ENCODE results near the gene MX2. TPM values are rescaled to one million over a fixed set of nuclear protein-coding genes. Genes with fewer than 3 reads are reported as not detected.

Gene MX2
- total RNA-seq, 4 donors from 2014 or later = 6.7 to 17.5 (median 9.5) TPM

DNA sequence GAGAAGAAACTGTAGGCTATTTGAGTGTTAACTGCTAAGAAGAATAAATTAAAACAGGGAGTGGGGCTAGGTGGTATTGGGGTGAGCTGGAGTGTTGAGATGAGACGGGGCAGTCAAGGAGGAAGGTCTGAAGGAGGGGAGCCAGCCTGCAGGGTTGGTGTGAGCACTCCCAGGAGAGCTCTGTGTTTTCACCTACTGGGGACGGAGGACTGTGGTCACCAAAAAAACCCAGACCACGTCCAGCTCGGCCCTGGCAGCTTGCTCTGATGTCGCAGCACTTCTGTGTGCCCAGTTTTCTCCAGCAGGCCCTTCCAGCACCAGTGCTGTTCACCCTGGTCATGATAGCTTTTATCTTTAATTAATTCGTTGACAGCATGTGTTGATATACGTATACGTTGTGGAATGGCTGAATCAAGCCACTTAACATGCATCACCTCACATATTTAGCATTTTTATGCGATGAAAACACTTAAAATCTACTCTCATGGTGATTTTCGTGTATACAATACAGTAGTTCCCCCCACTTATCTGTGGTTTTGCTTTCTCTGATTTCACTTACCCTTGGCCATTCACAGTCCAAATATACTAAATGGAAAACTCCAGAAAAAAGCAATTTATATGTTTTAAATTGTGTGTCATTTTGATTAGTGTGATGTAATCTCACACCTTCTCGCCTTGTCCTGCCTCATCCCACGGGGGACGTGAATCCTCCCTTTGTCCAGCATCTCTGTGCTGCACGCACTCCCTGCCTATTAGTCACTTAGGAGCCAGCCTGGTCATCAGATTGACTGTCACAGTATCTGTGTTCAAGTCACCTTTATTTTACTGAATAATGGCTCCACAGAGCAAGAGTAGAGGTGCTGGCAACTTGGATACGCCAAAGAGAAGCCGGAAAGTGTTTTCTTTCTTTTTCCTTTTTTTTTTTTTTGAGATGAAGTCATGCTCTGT is 32.9 kb upstream of the MX2 start:
- 75 to 82% methylated on average over 16 of the region's 16 CpGs for WGBS, 2 donors
- Histone ChIP-seq H3K27me3 (no peaks in the 10 kb centered on the region), H3K9me3 (peaks cover 0 to 7% (median under 1%) of the 10 kb centered on the region in 4 donors), H3K4me3 (no peak overlapping the region), H3K27ac (no peak overlapping the region), H3K36me3 (no peaks in the 10 kb centered on the region), H3K4me1 (no peaks in the 10 kb centered on the region)
- no peak for DNase-seq (ENCODE audit: low spot score in 2 of 2)
- no peak for TF ChIP-seq POLR2A (IDR thresholded peaks at IDR 0.05)
- TF ChIP-seq, protein P1, sequence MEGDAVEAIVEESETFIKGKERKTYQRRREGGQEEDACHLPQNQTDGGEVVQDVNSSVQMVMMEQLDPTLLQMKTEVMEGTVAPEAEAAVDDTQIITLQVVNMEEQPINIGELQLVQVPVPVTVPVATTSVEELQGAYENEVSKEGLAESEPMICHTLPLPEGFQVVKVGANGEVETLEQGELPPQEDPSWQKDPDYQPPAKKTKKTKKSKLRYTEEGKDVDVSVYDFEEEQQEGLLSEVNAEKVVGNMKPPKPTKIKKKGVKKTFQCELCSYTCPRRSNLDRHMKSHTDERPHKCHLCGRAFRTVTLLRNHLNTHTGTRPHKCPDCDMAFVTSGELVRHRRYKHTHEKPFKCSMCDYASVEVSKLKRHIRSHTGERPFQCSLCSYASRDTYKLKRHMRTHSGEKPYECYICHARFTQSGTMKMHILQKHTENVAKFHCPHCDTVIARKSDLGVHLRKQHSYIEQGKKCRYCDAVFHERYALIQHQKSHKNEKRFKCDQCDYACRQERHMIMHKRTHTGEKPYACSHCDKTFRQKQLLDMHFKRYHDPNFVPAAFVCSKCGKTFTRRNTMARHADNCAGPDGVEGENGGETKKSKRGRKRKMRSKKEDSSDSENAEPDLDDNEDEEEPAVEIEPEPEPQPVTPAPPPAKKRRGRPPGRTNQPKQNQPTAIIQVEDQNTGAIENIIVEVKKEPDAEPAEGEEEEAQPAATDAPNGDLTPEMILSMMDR (IDR thresholded peaks at IDR 0.05) = no peak
- no peak for TF ChIP-seq EP300 (IDR thresholded peaks at IDR 0.05)

DNA sequence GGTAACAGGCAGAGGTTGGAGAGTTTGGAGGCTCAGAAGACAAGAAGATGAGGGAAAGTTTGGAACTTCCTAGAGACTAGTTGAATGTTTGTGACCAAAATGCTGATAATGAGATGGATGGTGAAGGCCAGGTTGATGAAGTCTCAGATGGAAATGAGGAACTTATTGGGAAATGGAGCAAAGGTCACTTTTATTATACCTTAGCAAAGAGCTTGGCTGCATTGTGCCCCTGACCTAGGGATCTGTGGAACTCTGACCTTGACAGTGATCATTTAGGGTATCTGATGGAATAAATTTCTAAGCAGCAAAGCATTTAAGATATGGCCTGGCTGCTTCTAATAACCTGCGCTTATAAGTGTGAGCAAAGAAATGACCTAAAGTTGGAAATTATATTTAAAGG is 28.1 kb upstream of the MX2 start:
- WGBS, 2 donors = 96 to 97% methylated on average over 1 of the region's 1 CpG
- H3K9me3 ChIP-seq = peaks cover 0 to 17% (median 2%) of the 10 kb centered on the region in 4 donors
- TF ChIP-seq POLR2A (IDR thresholded peaks at IDR 0.05) (no peak), EP300 (IDR thresholded peaks at IDR 0.05) (no peak)
- TF ChIP-seq, protein P1 (IDR thresholded peaks at IDR 0.05) = no peak
- DNase-seq (ENCODE audit: low spot score in 2 of 2) = no peak
- H3K27ac ChIP-seq = no peak overlapping the region
- no peaks in the 10 kb centered on the region for H3K27me3 ChIP-seq
- H3K4me1 ChIP-seq = no peaks in the 10 kb centered on the region
- no peaks in the 10 kb centered on the region for H3K36me3 ChIP-seq
- H3K4me3 ChIP-seq = no peak overlapping the region

DNA sequence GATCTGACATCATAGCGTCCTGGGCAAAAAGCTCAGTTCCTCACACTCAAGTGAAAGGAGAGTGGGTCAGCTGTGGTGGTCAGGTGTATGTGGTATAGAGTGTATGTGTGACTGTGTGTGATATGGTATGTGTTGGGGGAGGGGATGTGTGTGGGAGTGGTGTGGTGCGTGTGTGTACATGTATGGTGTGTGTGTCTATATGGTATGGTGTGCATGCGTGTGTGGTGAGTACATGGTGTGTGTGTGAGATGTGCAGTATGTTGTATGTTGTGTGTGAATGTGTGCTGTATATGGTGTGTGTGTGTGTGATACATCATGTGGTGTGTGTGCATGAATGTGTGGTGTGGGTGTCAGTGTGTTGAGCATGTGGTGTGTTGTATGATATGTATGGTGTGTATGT is 24.3 kb upstream of the MX2 start:
- H3K27me3 ChIP-seq = no peaks in the 10 kb centered on the region
- TF ChIP-seq EP300 (IDR thresholded peaks at IDR 0.05) (no peak), POLR2A (IDR thresholded peaks at IDR 0.05) (no peak)
- TF ChIP-seq, protein P1 (IDR thresholded peaks at IDR 0.05) = no peak
- H3K4me3 ChIP-seq = no peak overlapping the region
- DNase-seq (ENCODE audit: low spot score in 2 of 2) = no peak
- H3K4me1 ChIP-seq = no peaks in the 10 kb centered on the region
- no peak overlapping the region for H3K27ac ChIP-seq
- peaks cover 0 to 17% (median 2%) of the 10 kb centered on the region in 4 donors for H3K9me3 ChIP-seq
- no peaks in the 10 kb centered on the region for H3K36me3 ChIP-seq
- WGBS, 2 donors = 95 to 97% methylated on average over 3 of the region's 3 CpGs

DNA sequence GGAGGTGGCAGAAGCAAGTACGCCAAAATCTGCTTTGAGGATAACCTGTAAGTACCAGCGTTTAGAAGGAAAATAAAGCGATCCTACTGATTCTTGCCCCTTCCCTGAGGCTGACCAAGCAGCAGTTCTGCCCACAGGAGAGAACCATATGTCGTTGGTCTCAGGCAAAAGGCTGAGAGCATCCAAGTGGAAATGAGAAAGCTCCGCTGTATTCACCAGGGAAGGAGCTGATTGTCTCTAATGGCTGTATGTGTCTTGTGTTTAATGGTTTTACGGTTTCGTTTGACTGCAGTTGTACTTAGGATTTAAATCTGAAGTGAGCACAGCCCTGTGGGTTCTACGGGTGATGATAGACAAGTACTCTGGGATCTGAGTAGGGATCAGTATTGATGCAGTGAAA is 23.4 kb upstream of the MX2 start:
- Histone ChIP-seq H3K4me1 (no peaks in the 10 kb centered on the region), H3K27me3 (no peaks in the 10 kb centered on the region), H3K36me3 (no peaks in the 10 kb centered on the region), H3K9me3 (peaks cover 0 to 14% (median 2%) of the 10 kb centered on the region in 4 donors), H3K4me3 (no peak overlapping the region), H3K27ac (no peak overlapping the region)
- no peak for TF ChIP-seq POLR2A (IDR thresholded peaks at IDR 0.05)
- TF ChIP-seq EP300 (IDR thresholded peaks at IDR 0.05) = no peak
- TF ChIP-seq, protein P1 (IDR thresholded peaks at IDR 0.05) = no peak
- WGBS, 2 donors = 73 to 79% methylated on average over 8 of the region's 8 CpGs
- no peak for DNase-seq (ENCODE audit: low spot score in 2 of 2)

DNA sequence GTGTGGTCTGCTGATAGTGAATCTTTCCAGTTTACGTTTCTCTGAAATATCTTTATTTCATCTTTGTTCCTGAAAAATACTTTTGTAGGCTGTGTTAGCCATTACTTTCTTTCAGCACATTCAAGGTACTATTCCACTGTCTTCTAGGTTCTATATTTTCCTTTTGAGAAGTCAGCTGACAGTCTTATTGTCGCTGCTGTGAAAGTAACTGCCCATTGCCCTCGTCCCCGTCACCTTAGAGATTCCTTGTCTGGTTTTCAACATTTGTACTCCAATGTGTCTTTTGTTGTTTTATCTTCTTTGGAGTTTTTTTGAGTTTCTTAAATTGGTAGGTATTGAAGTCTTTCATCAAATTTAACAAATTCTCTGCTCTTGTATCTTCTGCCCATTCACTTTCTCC is 19.8 kb upstream of the MX2 start:
- no peaks in the 10 kb centered on the region for H3K9me3 ChIP-seq
- H3K27me3 ChIP-seq = no peaks in the 10 kb centered on the region
- no peak overlapping the region for H3K27ac ChIP-seq
- no peak for DNase-seq (ENCODE audit: low spot score in 2 of 2)
- TF ChIP-seq POLR2A (IDR thresholded peaks at IDR 0.05) (no peak), EP300 (IDR thresholded peaks at IDR 0.05) (no peak)
- TF ChIP-seq, protein P1 (IDR thresholded peaks at IDR 0.05) = no peak
- no peak overlapping the region for H3K4me3 ChIP-seq
- no peaks in the 10 kb centered on the region for H3K4me1 ChIP-seq
- H3K36me3 ChIP-seq = no peaks in the 10 kb centered on the region
- 95% methylated on average over 4 of the region's 4 CpGs for WGBS, 2 donors

All from tibial nerve (tissue), 4 donors.